Measurements from ENCODE around the gene ENTREP1.

The ENTREP1 gene

DNA sequence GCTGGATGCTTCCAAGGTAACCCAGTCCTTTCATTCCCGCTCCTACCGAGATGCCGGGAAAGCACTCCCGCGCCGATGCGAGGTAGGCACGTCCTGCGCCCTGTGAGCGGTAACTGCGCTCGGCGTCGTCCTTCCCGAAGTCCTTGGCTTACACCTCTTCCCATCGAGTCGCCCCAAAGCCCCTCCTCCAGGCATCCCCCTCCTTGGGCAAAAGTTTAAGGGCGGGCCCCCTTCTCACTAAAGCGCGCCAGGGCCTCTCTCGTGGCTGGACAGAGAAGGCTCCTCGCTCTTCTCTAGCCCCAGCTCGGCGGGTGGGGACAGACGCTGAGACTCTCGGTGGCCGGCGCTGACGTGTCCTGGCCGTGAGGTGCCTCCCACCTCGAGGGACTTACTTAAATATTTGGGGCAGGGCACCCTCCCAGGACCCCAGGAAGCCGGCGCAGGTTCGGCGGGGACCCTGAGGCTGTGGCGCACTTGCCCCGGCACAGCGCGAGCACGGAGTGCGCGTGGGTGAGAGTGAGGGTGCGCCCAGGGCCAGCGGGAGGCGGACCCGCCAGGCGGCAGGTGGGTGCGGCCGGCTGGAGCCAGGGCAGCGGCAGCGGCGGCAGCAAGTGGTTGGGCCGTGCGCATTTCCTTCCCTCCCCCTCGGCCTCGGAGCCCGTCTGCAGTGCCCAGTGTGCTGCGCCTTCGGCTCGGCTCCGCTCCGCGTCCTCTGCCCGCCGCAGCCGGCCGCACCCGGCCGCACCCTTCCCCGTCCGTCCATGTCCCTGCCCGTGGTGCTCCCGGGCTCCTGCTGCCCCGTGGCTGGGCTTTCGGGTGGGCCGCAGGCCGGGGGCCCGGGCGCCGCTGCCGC, at the start of gene ENTREP1:
Gene ENTREP1 (plus strand): TSS at position 667 of the 853 bp plus-strand sequence. CDS start 95 bp downstream, at position 762.
- no peak for TF ChIP-seq CTCF (IDR thresholded peaks at IDR 0.05; ENCODE audit: control extremely low read depth, extremely low read depth, low read depth, missing control alignments)
- CTCF ChIA-PET: no interaction called here
- no peak for DNase-seq (ENCODE audit: extremely low spot score)
- POLR2A ChIA-PET: no interaction called here

DNA sequence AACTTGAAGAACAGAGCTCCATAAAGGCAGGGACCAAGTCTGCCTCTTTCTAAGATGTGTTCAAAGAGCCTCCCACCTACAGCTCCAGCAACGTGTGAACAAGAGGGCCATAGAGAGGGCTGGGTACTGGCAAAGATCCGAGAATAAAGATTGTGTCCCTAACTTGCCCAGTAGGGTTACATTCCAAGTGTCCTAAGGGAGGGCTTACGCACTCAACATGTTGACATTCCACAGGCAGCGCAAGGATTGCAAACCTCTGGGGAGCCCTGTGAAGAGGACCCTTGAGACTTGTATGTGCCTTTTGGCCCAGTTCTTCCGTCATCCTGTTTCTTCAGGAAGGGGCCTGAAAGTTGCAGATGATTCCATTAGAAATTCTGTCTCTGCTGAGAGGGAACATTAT, 48.2 kb upstream of the ENTREP1 start:
- POLR2A ChIA-PET: no interaction called here
- DNase-seq (ENCODE audit: extremely low spot score): no peak
- TF ChIP-seq CTCF (IDR thresholded peaks at IDR 0.05; ENCODE audit: control extremely low read depth, extremely low read depth, low read depth, missing control alignments): no peak
- CTCF ChIA-PET: no interaction called here

GRCh38 chr9:69279084-69279731, 45.8 kb upstream of the ENTREP1 start:
- TF ChIP-seq CTCF (IDR thresholded peaks at IDR 0.05; ENCODE audit: control extremely low read depth, extremely low read depth, low read depth, missing control alignments): no peak
- ChIA-PET POLR2A (no interaction called here), CTCF (no interaction called here)

GRCh38 chr9:69279733-69280132, 45.3 kb upstream of the ENTREP1 start:
- POLR2A ChIA-PET: no interaction called here
- CTCF ChIA-PET: no interaction called here
- no peak for DNase-seq (ENCODE audit: extremely low spot score)
- TF ChIP-seq CTCF (IDR thresholded peaks at IDR 0.05; ENCODE audit: control extremely low read depth, extremely low read depth, low read depth, missing control alignments): no peak

More at GRCh38 chr9:69279084-69279731, 45.8 kb upstream of the ENTREP1 start:
- no peak for DNase-seq (ENCODE audit: extremely low spot score)

DNA sequence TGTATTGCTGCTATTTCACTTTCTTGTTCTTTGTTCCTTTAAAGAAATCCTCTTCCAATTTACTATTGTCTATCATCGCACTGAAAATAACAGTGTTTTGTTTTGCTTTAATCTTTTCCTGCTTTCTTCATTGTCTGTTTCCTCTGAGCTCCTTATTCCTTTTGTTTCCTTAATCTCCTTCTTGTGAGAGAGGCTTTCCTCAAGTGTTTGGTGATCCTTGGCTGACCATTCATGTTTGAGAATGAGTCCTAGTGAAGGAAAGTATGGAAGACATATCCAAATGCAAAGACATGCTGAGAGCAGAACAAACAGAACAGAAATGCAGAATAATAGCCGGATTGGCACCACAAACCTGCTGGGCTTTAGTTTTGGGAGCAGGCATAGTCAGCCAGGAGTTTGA, 42.0 kb upstream of the ENTREP1 start:
- CTCF ChIA-PET: no interaction called here
- POLR2A ChIA-PET: no interaction called here
- DNase-seq (ENCODE audit: extremely low spot score): no peak
- TF ChIP-seq CTCF (IDR thresholded peaks at IDR 0.05; ENCODE audit: control extremely low read depth, extremely low read depth, low read depth, missing control alignments): no peak

GRCh38 chr9:69292078-69292477, 32.9 kb upstream of the ENTREP1 start:
- no peak for TF ChIP-seq CTCF (IDR thresholded peaks at IDR 0.05; ENCODE audit: control extremely low read depth, extremely low read depth, low read depth, missing control alignments)
- POLR2A ChIA-PET: no interaction called here
- CTCF ChIA-PET: no interaction called here
- DNase-seq (ENCODE audit: extremely low spot score): no peak

Data from GM10248 (cell line).